Hippocampal formation (tissue), 2 donors: ENCODE results near the gene GNG7.
"Not testable (repeated sequence)": the region's sequence is repeated elsewhere in the genome, so short reads cannot be mapped to it uniquely, and the experiment has no call there.

Experiments
- DNase-seq, 2 donors: peaks; one replicate each; lab custom pipeline; 2025; lab: John Stamatoyannopoulos, UW

GNG7 gene

GRCh38 chr19:2619076-2619475 is 83.4 kb downstream of the GNG7 start:
- no peak for DNase-seq

DNA sequence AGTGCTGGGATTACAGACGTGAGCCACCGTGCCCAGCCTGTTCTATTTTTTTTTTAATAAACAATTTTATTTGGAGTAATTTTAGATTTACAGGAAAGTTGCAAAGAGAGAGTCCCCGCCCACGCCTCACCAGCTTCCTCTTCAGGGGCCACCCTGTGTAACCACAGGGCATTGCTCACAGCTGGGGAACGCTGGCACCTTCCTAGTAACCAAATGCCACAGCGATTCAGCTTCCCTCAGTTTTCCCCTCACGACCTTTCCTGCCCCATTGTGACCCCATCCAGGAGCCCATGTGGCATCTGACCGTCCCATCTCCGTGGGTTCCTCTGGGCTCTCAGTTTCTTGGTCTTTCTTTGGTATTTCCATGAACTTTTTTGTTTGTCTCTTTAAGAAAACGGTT is 83.9 kb downstream of the GNG7 start:
- DNase-seq, result peak in 1 of 2 donors; percentile 33

- DNase-seq, result no peak
These were observed 84.9 kb downstream of the GNG7 start for GRCh38 chr19:2617393-2618165.

- no peak for DNase-seq
These were observed 85.6 kb downstream of the GNG7 start for GRCh38 chr19:2616741-2617392.

- no peak for DNase-seq
These were observed 86.7 kb downstream of the GNG7 start for GRCh38 chr19:2615782-2616181.

DNA sequence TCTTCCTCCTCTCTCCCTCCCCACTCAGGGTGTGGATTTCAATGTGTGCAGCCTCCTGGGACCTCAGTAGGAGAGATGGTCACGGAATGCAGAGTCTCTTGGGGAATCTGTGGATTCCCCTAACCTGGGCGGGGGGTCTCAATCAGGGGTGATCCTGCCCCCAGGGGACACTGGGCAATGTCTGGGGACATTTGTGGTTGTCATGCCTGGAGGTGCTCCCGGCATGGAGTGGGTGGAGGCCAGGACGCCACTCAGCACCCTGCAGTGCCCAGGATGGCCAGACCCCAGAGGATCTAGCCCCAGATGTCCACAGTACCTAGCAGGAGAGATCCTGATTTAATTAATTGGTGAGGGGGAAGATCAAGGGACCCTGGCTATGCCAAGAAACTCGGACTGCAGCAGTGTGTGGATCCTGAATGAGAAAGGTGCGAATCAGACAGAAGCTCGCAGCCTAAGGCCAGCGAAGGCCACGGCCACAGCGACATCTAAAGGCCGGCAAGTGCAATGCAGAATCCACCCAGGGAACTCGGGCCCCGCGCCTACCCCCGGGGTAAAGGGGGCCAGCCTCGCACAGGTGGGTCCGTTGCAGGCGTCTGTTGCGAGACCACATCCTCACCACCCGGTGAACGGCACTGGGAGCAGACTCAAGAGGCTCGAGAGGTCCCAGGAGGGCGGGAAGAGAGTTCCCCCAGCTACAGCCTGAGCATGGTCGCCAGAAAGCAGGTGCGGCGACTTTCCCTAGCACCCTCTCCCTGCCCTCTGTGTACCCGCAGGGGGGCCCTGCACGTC is 88.8 kb downstream of the GNG7 start:
- DNase-seq, result no peak

GRCh38 chr19:2612619-2613249 is 89.8 kb downstream of the GNG7 start:
- no peak for DNase-seq

DNA sequence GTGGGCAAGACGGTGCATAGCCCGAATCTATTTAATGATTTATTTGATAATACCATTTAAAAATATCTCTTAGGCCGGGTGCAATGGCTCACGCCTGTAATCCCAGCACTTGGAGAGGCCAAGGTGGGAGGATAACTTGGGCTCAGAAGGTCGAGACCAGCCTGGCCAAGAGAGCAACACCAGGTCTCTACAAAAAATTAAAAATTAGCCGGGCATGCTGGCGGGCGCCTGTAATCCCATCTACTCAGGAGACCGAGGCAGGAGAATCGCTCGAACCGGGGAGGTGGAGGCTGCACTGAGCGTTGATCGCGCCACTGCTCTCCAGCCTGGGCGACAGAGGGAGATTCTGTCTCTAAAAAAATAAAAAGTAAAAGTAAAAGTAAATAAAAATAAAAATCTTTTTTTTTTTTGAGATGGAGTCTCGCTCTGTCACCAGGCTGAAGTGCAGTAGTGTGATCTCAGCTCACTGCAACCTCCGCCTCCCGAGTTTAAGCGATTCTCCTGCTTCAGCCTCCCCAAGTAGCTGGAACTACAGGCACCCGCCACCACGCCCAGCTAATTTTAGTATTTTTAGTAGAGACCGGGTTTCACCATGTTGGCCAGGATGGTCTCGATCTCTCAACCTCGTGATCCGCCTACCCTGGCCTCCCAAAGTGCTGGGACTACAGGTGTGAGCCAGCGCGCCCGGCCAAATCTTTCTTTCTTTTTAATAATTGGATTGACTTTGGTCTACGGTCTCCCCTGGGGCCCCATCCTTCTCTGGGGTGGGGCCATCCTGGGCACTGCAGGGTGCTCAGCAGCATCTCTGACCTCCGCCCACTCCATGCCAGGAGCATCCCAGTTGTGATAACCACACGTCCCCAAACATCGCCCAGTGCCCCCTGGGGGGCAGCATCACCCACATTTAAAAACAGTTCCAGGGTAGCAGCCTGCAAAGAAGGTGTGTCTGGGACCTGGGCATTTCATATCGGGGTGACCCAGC is 90.7 kb downstream of the GNG7 start:
- DNase-seq, result no peak

- DNase-seq, result peak; percentile 70 to 81
These were observed 91.6 kb downstream of the GNG7 start for GRCh38 chr19:2610637-2611482.

DNA sequence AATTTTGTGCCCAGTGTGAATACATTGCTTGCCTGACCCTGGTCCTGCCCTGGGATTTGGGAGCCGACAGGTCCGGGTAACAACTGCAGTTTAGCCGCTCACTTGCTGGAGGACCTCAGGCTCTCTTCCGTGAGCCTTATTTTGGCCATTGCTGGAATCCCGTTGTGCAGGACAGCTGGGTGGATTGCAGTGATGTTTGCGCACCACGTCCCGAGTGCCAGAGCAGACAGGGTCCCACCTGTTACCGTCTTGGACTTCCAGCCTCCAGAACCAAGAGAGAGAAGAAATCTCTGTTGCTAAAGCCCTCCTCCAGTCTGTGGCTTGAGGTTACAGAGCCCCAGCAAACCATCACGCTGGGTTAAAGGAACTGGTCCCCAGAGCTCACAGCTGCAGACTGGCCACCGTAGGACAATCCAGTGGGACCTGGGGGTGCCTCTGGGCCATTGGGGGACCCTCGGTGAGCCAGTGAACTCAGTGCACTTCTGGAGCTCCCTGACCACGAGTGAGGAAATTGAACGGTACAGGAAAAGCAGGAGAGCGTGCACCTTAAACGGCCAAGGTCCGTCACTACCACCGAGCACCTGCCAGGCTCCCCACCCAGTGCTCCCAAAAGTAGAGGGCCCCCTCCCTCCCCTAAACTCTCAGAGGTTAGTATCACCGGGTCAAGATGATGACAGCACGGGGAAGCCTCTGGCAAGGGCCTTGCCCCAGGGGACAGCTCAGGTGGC is 92.9 kb downstream of the GNG7 start:
- no peak for DNase-seq

DNA sequence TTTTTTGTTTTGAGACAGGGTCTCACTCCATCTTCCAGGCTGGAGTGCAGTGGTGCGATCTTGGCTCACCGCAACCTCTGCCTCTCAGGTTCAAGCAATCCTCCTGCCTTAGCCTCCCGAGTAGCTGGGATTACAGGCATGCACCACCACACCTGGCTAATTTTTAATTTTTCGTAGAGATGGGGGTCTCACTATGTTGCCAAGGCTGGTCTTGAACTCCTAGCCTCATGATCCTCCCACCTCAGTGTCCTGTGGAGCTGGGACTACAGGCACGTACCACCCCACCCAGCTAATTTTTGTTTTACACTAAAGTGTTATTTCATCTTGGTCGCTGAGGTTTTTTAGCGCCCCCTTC is 93.5 kb downstream of the GNG7 start:
- not testable (repeated sequence) for DNase-seq

DNA sequence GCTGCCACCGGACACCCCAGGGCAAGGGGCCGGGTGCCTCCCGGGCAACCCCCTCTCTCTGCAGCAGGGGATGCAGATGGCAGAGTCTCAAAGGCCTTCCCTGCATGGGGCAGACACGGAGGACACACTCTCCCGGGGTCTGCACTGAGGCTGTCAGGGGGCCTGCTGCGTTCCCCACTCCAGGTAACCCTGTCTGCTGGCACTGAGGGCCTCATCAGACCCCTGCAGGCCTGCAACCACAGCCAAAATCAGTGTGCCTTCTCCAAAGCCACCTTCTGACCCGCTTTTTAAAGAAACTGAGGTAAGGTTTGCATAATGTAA is 93.9 kb downstream of the GNG7 start:
- no peak for DNase-seq

- no peak for DNase-seq
These were observed 94.5 kb downstream of the GNG7 start for GRCh38 chr19:2607712-2608601.

GRCh38 chr19:2606774-2607173 is 95.7 kb downstream of the GNG7 start:
- DNase-seq, result not testable (repeated sequence)

GRCh38 chr19:2605889-2606288 is 96.6 kb downstream of the GNG7 start:
- DNase-seq, result not testable (repeated sequence)

GRCh38 chr19:2604747-2605329 is 97.7 kb downstream of the GNG7 start:
- no peak for DNase-seq

- DNase-seq, result no peak
These were observed 99.2 kb downstream of the GNG7 start for GRCh38 chr19:2603334-2603733.
